Fibroblast of the aortic adventitia (primary cell): ENCODE results near the gene E4F1. TPM values are rescaled to one million over a fixed set of nuclear protein-coding genes. Genes with fewer than 3 reads are reported as not detected.
"Not testable (repeated sequence)": the region's sequence is repeated elsewhere in the genome, so short reads cannot be mapped to it uniquely, and the experiment has no call there.

Experiments
- DNase-seq: peaks from one replicate; pipeline ENCODE4 v3.0.0-alpha.2; 2010; ENCODE audit warnings: low read depth
- H3K4me3 ChIP-seq: 2 replicates; pipeline ENCODE4 v1.5.1; 2011; ENCODE audit warnings: low read depth, mild to moderate bottlenecking, control low read depth, low read length, moderate library complexity
- total RNA-seq: library from RNA; depleted of rRNA; stranded (reverse); fragments of >200 nt; gene quantifications from 2 replicates; pipeline ENCODE4 v1.2.3, GENCODE V29; 2012; ENCODE audit warnings: low replicate concordance
- TF ChIP-seq, protein P1 (sequence below): IDR thresholded peaks from 2 replicates; pipeline ENCODE4 v1.5.1; 2011; ENCODE audit warnings: mild to moderate bottlenecking, low read length, control low read depth, inconsistent platforms; ENCODE audit not compliant: insufficient read depth

The E4F1 gene
- total RNA-seq, 1 donor: 18.7 TPM

DNA sequence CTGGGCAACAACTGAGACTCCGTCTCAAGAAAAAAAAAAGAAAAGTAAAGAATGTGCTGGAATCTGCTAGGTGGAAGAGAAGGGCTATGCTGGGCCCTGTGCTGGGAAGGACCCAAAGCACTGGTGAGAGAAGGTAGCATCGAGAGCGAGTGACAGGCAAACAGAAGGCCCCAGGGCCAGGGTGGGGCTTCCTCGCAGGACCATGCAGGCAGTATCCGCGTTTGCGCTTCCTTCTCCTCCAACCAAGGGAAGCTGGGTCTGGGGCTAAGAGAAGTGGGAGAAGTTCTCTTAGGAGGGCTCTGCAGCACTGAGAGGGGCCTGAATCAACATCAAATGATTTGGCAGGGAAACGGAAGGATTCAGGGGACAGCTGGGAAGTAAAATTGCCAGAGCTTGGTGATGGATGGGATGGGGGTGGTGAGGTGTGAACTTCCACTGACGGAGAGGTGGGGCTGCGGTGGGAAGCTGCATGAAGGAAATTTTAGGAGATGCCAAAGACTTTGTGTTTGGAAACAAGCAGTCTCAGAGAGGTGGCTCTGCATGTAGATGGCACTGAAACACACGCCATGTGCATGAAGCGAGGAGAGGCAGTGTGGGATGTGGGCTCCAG, 33.2 kb downstream of the E4F1 start:
- no peak for DNase-seq
- TF ChIP-seq, protein P1, sequence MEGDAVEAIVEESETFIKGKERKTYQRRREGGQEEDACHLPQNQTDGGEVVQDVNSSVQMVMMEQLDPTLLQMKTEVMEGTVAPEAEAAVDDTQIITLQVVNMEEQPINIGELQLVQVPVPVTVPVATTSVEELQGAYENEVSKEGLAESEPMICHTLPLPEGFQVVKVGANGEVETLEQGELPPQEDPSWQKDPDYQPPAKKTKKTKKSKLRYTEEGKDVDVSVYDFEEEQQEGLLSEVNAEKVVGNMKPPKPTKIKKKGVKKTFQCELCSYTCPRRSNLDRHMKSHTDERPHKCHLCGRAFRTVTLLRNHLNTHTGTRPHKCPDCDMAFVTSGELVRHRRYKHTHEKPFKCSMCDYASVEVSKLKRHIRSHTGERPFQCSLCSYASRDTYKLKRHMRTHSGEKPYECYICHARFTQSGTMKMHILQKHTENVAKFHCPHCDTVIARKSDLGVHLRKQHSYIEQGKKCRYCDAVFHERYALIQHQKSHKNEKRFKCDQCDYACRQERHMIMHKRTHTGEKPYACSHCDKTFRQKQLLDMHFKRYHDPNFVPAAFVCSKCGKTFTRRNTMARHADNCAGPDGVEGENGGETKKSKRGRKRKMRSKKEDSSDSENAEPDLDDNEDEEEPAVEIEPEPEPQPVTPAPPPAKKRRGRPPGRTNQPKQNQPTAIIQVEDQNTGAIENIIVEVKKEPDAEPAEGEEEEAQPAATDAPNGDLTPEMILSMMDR: no peak
- no peak overlapping the region for H3K4me3 ChIP-seq

DNA sequence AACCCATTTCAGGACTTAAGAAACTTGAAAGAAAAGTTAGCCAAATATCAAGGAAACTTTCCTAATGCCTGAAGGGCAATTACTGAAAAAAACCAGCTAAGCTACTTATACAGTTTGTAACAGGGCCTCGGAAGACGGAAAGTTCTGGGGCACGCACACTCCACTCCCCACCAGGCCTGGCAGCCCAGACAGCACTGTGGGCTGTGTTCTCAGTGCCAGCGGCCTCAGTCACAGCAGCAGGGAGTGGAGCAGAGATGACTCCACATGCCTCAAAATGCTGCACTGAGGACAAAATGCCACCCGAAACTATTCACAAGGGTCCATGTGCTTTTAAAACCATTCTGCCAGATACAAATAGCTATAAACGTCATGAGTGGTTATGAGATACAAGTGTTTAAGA, 34.3 kb downstream of the E4F1 start:
- no peak for DNase-seq
- TF ChIP-seq, protein P1: no peak
- no peak overlapping the region for H3K4me3 ChIP-seq

DNA sequence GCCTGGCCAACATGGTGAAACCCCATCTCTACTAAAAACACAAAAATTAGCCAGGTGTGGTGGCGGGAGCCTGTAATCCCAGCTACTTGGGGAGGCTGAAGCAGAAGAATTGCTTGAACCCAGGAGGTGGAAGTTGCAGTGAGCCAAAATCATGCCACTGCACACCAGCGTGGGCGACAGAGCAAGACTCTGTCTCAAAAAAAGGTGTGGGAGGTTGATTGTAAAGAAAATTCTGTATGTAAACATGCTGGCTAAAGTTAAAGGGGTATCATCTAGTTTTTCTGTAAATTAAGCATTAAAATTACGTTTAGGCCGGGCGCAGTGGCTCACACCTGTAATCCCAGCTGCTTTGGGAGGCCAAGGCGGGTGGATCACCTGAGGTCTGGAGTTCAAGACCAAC, 35.1 kb downstream of the E4F1 start:
- H3K4me3 ChIP-seq, DNase-seq: not testable (repeated sequence)

DNA sequence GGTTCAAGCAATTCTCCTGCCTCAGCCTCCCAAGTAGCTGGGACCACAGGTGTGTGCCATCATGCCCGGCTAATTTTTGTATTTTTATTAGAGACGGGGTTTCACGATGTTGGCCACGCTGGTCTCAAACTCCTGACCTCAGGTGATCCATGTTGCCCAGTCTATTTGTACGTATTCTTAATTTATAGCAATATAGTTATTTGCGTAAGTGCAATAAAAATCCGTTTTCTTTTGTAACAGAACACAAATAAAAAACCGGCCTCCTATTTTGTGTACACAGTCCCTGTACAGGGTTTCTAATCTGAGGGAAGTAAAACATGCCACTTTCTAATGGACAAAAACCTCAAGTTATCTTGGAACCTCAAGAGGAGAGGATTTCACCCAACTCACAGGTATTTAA, 36.9 kb downstream of the E4F1 start:
- H3K4me3 ChIP-seq: no peak overlapping the region
- TF ChIP-seq, protein P1: no peak
- DNase-seq: no peak

DNA sequence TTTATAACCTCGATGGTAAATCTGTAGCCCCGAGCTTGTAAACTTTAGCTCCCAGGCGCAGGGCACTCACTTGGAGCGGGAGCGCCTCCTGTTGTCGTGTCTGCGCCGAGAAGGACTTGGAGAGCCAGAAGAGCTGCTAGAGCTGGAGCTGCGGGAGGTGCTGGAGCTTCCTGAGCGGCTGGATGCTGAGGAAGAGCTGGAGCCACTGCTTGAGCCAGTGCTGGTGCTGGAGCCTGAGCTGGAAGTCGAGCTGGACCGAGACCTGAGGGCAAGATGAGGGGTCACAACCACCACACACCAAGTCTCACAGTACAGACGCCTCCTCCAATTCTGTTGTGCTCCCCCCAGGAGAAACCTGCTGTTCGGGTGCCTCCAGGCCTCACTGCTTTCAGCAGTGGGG, 39.6 kb downstream of the E4F1 start:
- H3K4me3 ChIP-seq, DNase-seq: not testable (repeated sequence)

DNA sequence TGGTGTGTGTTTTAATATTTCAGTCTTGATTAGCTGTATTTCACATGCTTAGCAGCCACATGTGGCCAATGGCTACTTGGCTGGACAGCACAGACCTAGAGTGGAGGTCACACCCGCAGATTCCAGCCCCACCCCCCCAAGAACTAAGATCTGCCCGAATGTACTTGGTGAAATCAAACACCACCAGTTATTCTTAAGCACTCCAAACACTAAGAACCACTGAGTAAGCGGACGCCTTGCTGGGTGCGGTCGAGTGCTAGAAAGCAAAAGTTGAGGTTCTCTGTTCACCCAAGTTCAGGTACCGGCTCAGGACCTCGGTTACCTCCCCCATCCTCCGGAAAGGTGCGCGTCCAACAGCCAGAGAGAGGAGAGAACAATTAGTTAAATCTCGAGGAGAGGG, 43.5 kb downstream of the E4F1 start:
- peak overlapping the region; percentile 75 for H3K4me3 ChIP-seq
- peak; percentile 10 for DNase-seq

DNA sequence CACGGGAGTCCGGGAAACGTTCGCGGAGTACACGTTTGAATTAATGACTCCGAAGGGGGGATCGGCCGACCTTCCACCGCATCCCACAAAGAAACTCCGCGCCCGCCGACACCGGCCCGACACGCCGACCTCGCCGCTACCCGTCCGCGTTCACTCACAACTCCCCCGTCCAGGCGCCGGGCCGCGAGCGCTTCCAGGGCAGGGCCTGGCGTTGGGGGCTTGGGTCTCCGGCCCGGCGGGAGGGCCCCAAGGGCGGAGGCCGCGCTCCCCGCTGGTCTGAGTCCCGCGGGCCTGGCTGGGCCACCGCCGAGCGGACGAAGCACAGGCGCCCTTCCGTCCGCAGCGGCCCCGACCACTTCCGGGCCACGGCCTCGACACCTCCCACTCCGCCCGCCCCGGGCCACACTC, 44.1 kb downstream of the E4F1 start:
- DNase-seq: not testable (repeated sequence)
- peak overlapping the region; percentile 75 for H3K4me3 ChIP-seq

DNA sequence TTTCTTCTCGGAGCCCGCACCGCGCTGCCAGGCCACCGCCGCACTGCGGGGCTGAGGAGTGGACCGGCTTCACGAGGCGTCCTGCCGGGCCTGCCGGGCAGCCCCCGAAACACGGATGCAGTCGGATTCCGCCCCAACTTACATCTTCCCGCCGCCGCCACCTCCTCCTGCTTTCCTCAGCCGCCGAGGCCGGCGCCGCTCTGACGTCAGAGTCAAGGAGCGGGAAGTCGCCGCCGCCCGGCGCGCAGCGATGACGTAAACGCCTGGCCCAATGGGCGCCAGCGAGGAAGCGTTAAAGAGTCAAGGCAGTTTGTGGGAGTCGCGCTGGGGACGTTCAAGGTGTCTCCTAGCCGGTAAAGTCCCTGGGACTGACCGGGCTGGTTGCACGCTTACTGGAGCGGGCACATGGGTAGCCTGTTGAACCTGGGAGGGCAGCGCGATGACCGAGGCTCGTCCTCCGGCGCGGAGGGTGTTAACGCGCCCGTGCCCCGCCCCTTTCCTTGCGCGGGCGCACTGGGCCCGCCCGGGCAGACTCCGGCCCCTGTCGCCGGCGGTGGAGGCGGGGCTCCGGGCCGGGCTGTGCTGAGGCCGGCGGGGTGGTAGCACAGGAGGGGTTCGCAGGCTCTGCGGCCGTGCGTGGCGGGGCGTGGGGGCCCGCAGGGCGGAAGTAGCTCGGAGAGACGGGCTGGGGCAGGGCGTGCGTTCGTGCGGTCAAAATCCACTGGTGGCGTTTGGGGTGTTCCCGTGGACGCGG, 44.7 kb downstream of the E4F1 start, which contains the start of gene RNPS1:
RNPS1 (minus strand) TSS at position 214 of the 754 bp plus-strand sequence. CDS start 3,483 bp downstream, outside the sequence.
- peak within 1 kb of the TSS; percentile 75 for H3K4me3 ChIP-seq
- TF ChIP-seq, protein P1: no peak
- DNase-seq: peak; percentile 95

DNA sequence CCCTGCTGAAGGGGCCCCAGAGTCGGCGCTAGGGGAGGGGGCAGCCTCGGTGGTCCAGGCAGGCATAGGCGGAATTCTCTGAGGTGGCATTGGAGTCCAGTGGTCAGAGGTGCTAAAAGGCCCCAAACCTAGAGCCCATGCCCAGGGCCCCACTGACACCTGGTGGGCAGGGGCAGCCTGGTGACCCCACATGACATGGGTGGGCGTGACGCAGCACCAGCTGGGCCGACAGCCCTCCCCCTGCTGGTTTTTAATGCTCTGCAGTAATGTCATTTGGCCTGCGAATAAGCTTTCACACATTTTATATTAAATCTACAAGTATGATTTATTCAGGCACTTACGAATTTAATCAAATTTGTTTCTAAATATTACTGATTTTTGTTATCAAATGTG, 46.7 kb downstream of the E4F1 start:
- TF ChIP-seq, protein P1: no peak
- DNase-seq: no peak
- peak overlapping the region; percentile 9 for H3K4me3 ChIP-seq
